ENCODE data around the gene VAV2.

The VAV2 gene

GRCh38 chr9:133848471-133849109, 143.5 kb downstream of the VAV2 start:
- no peak for DNase-seq

GRCh38 chr9:133846483-133847090, 145.5 kb downstream of the VAV2 start:
- no peak for DNase-seq

GRCh38 chr9:133845440-133845839, 146.7 kb downstream of the VAV2 start:
- no peak for DNase-seq

GRCh38 chr9:133844881-133845410, 147.2 kb downstream of the VAV2 start:
- DNase-seq, result no peak

GRCh38 chr9:133844398-133844784, 147.7 kb downstream of the VAV2 start:
- peak; percentile 12 for DNase-seq

- no peak for DNase-seq
These were observed 148.2 kb downstream of the VAV2 start for GRCh38 chr9:133843751-133844397.

- DNase-seq, result no peak
These were observed 148.9 kb downstream of the VAV2 start for GRCh38 chr9:133843250-133843649.

GRCh38 chr9:133842721-133843227, 149.3 kb downstream of the VAV2 start:
- peak; percentile 16 for DNase-seq

GRCh38 chr9:133842174-133842573, 149.9 kb downstream of the VAV2 start:
- no peak for DNase-seq

GRCh38 chr9:133841167-133841812, 150.8 kb downstream of the VAV2 start:
- DNase-seq, result no peak

GRCh38 chr9:133839822-133840329, 152.2 kb downstream of the VAV2 start:
- DNase-seq, result no peak

- DNase-seq, result no peak
These were observed 153.1 kb downstream of the VAV2 start for GRCh38 chr9:133838859-133839507.

- DNase-seq, result no peak
These were observed 154.2 kb downstream of the VAV2 start for GRCh38 chr9:133837627-133838597.

GRCh38 chr9:133836818-133837217, 155.3 kb downstream of the VAV2 start:
- DNase-seq, result no peak

GRCh38 chr9:133836001-133836758, 155.9 kb downstream of the VAV2 start:
- DNase-seq, result no peak

GRCh38 chr9:133835262-133835901, 156.7 kb downstream of the VAV2 start:
- no peak for DNase-seq

- no peak for DNase-seq
These were observed 157.8 kb downstream of the VAV2 start for GRCh38 chr9:133834080-133834976.

GRCh38 chr9:133833388-133834025, 158.6 kb downstream of the VAV2 start:
- DNase-seq, result no peak

Measured in NCI-H345 (cell line).